KMS-11 (cell line): ENCODE data around the gene CXCR5.

Source experiments
- H2AFZ ChIP-seq: fragments of 200-600 bp; sonication (generic); 2 replicates; pipeline ENCODE4 v1.6.1; 2016; ENCODE audit warnings: antibody characterized with exemption, mixed run types, low read depth
- H3K27ac ChIP-seq: fragments of 200-600 bp; sonication (generic); 2 replicates; pipeline ENCODE4 v1.6.1; 2016; ENCODE audit warnings: mild to moderate bottlenecking, mixed run types
- H3K27me3 ChIP-seq: fragments of 200-600 bp; sonication (generic); 2 replicates; pipeline ENCODE4 v1.6.1; 2017; ENCODE audit warnings: mild to moderate bottlenecking, low read depth, mixed run types, moderate library complexity; ENCODE audit not compliant: insufficient read depth
- H3K36me3 ChIP-seq: fragments of 200-600 bp; sonication (generic); 2 replicates; pipeline ENCODE4 v1.6.1; 2017; ENCODE audit warnings: mild to moderate bottlenecking, mixed run types; ENCODE audit not compliant: insufficient read depth
- H3K4me1 ChIP-seq: fragments of 200-600 bp; sonication (generic); 2 replicates; pipeline ENCODE4 v1.6.1; 2016; ENCODE audit warnings: mild to moderate bottlenecking, low read depth, mixed run types; ENCODE audit not compliant: poor library complexity, severe bottlenecking
- H3K4me2 ChIP-seq: fragments of 200-600 bp; sonication (generic); 2 replicates; pipeline ENCODE4 v1.7.0; 2016; ENCODE audit warnings: mild to moderate bottlenecking, mixed run types
- H3K4me3 ChIP-seq: fragments of 200-600 bp; sonication (generic); IDR thresholded peaks from 2 replicates; pipeline ENCODE4 v1.6.1; 2017; ENCODE audit warnings: low read depth, low read length, mixed read lengths; ENCODE audit not compliant: insufficient read depth
- H3K79me2 ChIP-seq: fragments of 200-600 bp; sonication (generic); 2 replicates; pipeline ENCODE4 v1.6.1; 2016; ENCODE audit warnings: low read depth, mixed run types; ENCODE audit not compliant: insufficient read depth
- H3K9ac ChIP-seq: fragments of 200-600 bp; sonication (generic); 2 replicates; pipeline ENCODE4 v1.6.1; 2016; ENCODE audit warnings: mild to moderate bottlenecking, mixed run types
- H4K20me1 ChIP-seq: fragments of 200-600 bp; sonication (generic); 2 replicates; pipeline ENCODE4 v1.6.1; 2016; ENCODE audit warnings: mild to moderate bottlenecking, mixed run types; ENCODE audit not compliant: insufficient read depth
- TF ChIP-seq, protein P1 (sequence below): fragments of 200-600 bp; sonication (generic); conservative IDR thresholded peaks from 2 replicates; pipeline ENCODE4 v1.6.1; 2017; ENCODE audit warnings: low read depth, mild to moderate bottlenecking, antibody characterized with exemption, low read length, moderate library complexity, mixed read lengths

The CXCR5 gene

GRCh38 chr11:118939953-118940598 lies 56.4 kb downstream of the CXCR5 start:
- Histone ChIP-seq H3K36me3 (no peaks in the 10 kb centered on the region), H3K4me1 (no peaks in the 10 kb centered on the region), H3K4me2 (no peak overlapping the region), H3K9ac (no peak overlapping the region), H3K27me3 (no peaks in the 10 kb centered on the region), H3K27ac (no peak overlapping the region), H3K4me3 (no peak overlapping the region), H3K79me2 (no peaks in the 10 kb centered on the region), H2AFZ (no peak overlapping the region), H4K20me1 (no peaks in the 10 kb centered on the region)
- TF ChIP-seq, protein P1, sequence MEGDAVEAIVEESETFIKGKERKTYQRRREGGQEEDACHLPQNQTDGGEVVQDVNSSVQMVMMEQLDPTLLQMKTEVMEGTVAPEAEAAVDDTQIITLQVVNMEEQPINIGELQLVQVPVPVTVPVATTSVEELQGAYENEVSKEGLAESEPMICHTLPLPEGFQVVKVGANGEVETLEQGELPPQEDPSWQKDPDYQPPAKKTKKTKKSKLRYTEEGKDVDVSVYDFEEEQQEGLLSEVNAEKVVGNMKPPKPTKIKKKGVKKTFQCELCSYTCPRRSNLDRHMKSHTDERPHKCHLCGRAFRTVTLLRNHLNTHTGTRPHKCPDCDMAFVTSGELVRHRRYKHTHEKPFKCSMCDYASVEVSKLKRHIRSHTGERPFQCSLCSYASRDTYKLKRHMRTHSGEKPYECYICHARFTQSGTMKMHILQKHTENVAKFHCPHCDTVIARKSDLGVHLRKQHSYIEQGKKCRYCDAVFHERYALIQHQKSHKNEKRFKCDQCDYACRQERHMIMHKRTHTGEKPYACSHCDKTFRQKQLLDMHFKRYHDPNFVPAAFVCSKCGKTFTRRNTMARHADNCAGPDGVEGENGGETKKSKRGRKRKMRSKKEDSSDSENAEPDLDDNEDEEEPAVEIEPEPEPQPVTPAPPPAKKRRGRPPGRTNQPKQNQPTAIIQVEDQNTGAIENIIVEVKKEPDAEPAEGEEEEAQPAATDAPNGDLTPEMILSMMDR, result no peak

DNA sequence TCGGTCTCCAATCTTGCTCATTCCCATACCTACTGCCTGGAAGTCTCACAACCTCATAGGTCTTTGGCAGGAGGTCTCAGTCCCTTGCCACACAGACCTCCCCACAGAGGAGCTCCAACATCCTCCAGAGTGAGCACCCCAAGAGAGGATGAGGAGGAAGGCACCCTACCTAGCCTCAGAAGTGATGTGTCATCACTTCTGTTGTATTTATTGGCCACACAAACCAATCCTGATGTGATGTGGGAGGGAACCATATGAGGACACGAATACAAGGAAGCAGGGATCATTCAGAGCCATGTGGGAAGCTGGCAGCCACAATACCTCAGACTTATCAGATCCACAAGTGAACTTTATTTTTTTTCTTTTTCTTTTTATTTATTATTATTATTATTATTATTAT lies 63.4 kb downstream of the CXCR5 start:
- Histone ChIP-seq H3K79me2 (no peaks in the 10 kb centered on the region), H3K36me3 (no peaks in the 10 kb centered on the region), H3K27ac (no peak overlapping the region), H3K4me1 (no peaks in the 10 kb centered on the region), H3K4me2 (no peak overlapping the region), H3K27me3 (no peaks in the 10 kb centered on the region), H2AFZ (no peak overlapping the region), H3K9ac (no peak overlapping the region), H4K20me1 (no peaks in the 10 kb centered on the region), H3K4me3 (no peak overlapping the region)
- TF ChIP-seq, protein P1, result no peak
